Effector CD8-positive, alpha-beta T cell (primary cell): ENCODE results near the gene AFG3L2.
"Not testable (repeated sequence)": the region's sequence is repeated elsewhere in the genome, so short reads cannot be mapped to it uniquely, and the experiment has no call there.

Experiments
- DNase-seq: peaks from one replicate; lab custom pipeline; 2025; lab: John Stamatoyannopoulos, UW

Gene AFG3L2

GRCh38 chr18:12397254-12397653 is 20.2 kb upstream of the AFG3L2 start:
- no peak for DNase-seq

- DNase-seq = no peak
Measured at GRCh38 chr18:12394428-12394827, 17.4 kb upstream of the AFG3L2 start.

GRCh38 chr18:12393998-12394397 is 17.0 kb upstream of the AFG3L2 start:
- DNase-seq = no peak

GRCh38 chr18:12393510-12393909 is 16.5 kb upstream of the AFG3L2 start:
- no peak for DNase-seq

- DNase-seq = peak; percentile 16
Measured at GRCh38 chr18:12391487-12392165, 14.6 kb upstream of the AFG3L2 start.

- no peak for DNase-seq
Measured at GRCh38 chr18:12388442-12388841, 11.4 kb upstream of the AFG3L2 start.

GRCh38 chr18:12384261-12384660 is 7.2 kb upstream of the AFG3L2 start:
- no peak for DNase-seq

- DNase-seq = not testable (repeated sequence)
Measured at GRCh38 chr18:12383759-12384158, 6.7 kb upstream of the AFG3L2 start.

GRCh38 chr18:12382221-12382814 is 5.3 kb upstream of the AFG3L2 start:
- DNase-seq = not testable (repeated sequence)

GRCh38 chr18:12378198-12378558 is 1.2 kb upstream of the AFG3L2 start:
- DNase-seq = not testable (repeated sequence)

- no peak for DNase-seq
Measured at GRCh38 chr18:12377556-12378197, 650 bp upstream of the AFG3L2 start.

- DNase-seq = peak; percentile 38
Measured at GRCh38 chr18:12376034-12376753, 833 bp downstream of the AFG3L2 start.

- DNase-seq = no peak
Measured at GRCh38 chr18:12374401-12374800, 2.6 kb downstream of the AFG3L2 start.

- no peak for DNase-seq
Measured at GRCh38 chr18:12373771-12374116, 3.3 kb downstream of the AFG3L2 start.

GRCh38 chr18:12373116-12373770 is 3.8 kb downstream of the AFG3L2 start:
- no peak for DNase-seq

- DNase-seq = no peak
Measured at GRCh38 chr18:12372406-12372805, 4.6 kb downstream of the AFG3L2 start.

- DNase-seq = no peak
Measured at GRCh38 chr18:12371590-12371989, 5.4 kb downstream of the AFG3L2 start.

- DNase-seq = no peak
Measured at GRCh38 chr18:12369211-12369610, 7.8 kb downstream of the AFG3L2 start.

GRCh38 chr18:12366784-12367183 is 10.2 kb downstream of the AFG3L2 start:
- no peak for DNase-seq

GRCh38 chr18:12366379-12366778 is 10.6 kb downstream of the AFG3L2 start:
- no peak for DNase-seq

- DNase-seq = no peak
Measured at GRCh38 chr18:12362473-12363174, 14.4 kb downstream of the AFG3L2 start.
